Thymus (tissue), 11 donors: ENCODE measurements around the gene SPATA31D4. TPM values are rescaled to one million over a fixed set of nuclear protein-coding genes. Genes with fewer than 3 reads are reported as not detected.
"Not testable (repeated sequence)": the region's sequence is repeated elsewhere in the genome, so short reads cannot be mapped to it uniquely, and the experiment has no call there.

ENCODE experiments used
- DNase-seq, 9 donors: peaks; one replicate each; pipeline ENCODE4 v3.0.0-alpha.2; 2013; ENCODE audit warnings: low spot score in 9 of 9, low read depth in 6 of 9, missing footprints in 1 of 9
- H3K27ac ChIP-seq, 2 donors: one replicate each; pipeline ENCODE4 v1.5.1; 2013; ENCODE audit warnings: control low read depth in 1 of 2, low read depth in 1 of 2, low read length in 1 of 2, mild to moderate bottlenecking in 1 of 2, moderate library complexity in 1 of 2
- H3K27me3 ChIP-seq, 2 donors: one replicate each; pipeline ENCODE4 v1.5.1; 2013; ENCODE audit warnings: low read length in 1 of 2; ENCODE audit not compliant: control insufficient read depth in 2 of 2, insufficient read depth in 1 of 2
- H3K36me3 ChIP-seq, 2 donors: one replicate each; pipeline ENCODE4 v1.5.1; 2013; ENCODE audit warnings: low read length in 1 of 2, mild to moderate bottlenecking in 1 of 2, moderate library complexity in 1 of 2; ENCODE audit not compliant: control insufficient read depth in 2 of 2, insufficient read depth in 2 of 2
- H3K4me1 ChIP-seq, 2 donors: one replicate each; pipeline ENCODE4 v1.5.1; 2013; ENCODE audit warnings: low read length in 2 of 2; ENCODE audit not compliant: control insufficient read depth in 2 of 2, insufficient read depth in 2 of 2
- H3K4me3 ChIP-seq, 2 donors: one replicate each; pipeline ENCODE4 v1.5.1; 2013; ENCODE audit warnings: low read length in 2 of 2, control low read depth in 1 of 2, mild to moderate bottlenecking in 1 of 2
- H3K9me3 ChIP-seq, 2 donors: one replicate each; pipeline ENCODE4 v1.5.1; 2013; ENCODE audit warnings: low read length in 1 of 2, mild to moderate bottlenecking in 1 of 2; ENCODE audit not compliant: control insufficient read depth in 2 of 2, insufficient read depth in 1 of 2
- WGBS: extraction: QIAGEN DNeasy Blood & Tissue Kit; methylation state at CpG from one replicate; pipeline ENCODE4 v1.1.7; 2013; 5-methylcytosine and 5-hydroxymethylcytosine counted together
- polyA plus RNA-seq: library from polyadenylated mRNA; stranded (reverse); fragments of 200-250 nt; gene quantifications from one replicate; pipeline ENCODE4 v1.2.3, GENCODE V29; 2013
- total RNA-seq: library from RNA; stranded (reverse); fragments of 120-200 nt; gene quantifications from one replicate; pipeline ENCODE4 v1.2.4, GENCODE V29; 2013
- donor health status: healthy.

Gene SPATA31D4
- total and polyA plus RNA-seq, 2 donors: 0.05 TPM; not detected in 1

DNA sequence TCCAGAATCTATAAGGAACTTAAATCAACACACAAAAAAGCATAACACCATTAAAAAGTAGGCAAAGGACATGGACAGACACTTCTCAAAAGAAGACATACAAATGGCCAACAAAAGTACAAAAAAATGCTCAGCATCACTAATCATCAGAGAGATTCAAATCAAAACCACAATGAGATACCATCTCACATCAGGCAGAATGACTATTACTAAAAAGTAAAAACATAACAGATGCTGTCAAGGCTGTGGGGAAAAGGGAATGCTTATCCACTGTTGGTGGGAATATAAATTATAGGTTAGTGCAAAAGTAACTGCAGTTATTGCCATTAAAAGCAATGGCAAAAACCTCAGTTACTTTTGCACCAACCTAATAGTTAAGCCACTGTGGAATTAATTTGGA is 32.2 kb upstream of the SPATA31D4 start:
- Histone ChIP-seq H3K36me3 (no peaks in the 10 kb centered on the region), H3K4me3 (no peak overlapping the region)

DNA sequence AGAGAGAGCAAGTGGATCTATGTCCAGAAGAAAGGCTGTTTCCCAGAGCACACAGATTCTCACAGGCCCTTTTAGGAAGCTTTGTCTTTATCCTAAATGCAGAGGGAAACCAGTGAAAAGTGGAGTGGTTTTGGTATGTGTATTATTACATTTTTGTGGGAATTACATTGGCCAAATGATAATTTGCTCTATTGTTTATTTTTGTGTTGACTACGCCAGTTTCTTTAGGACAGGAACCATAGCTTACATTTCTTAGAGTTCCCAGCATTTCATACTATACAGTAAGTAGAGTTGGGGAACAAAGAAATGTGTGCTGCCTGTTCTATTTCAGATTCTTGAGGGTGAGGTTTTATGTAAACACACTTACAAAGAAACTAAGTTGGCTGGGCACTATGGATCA is 29.4 kb upstream of the SPATA31D4 start:
- Histone ChIP-seq H3K27me3 (no peaks in the 10 kb centered on the region), H3K36me3 (no peaks in the 10 kb centered on the region), H3K4me1 (no peaks in the 10 kb centered on the region), H3K4me3 (no peak overlapping the region), H3K9me3 (no peaks in the 10 kb centered on the region), H3K27ac (no peak overlapping the region)
- DNase-seq: no peak
- WGBS: 99% methylated on average over 1 of the region's 1 CpG

More for the DNA sequence above, 32.2 kb upstream of the SPATA31D4 start:
- Histone ChIP-seq H3K27me3 (no peaks in the 10 kb centered on the region), H3K27ac (no peak overlapping the region), H3K9me3 (no peaks in the 10 kb centered on the region), H3K4me1 (no peaks in the 10 kb centered on the region)
- no peak for DNase-seq

DNA sequence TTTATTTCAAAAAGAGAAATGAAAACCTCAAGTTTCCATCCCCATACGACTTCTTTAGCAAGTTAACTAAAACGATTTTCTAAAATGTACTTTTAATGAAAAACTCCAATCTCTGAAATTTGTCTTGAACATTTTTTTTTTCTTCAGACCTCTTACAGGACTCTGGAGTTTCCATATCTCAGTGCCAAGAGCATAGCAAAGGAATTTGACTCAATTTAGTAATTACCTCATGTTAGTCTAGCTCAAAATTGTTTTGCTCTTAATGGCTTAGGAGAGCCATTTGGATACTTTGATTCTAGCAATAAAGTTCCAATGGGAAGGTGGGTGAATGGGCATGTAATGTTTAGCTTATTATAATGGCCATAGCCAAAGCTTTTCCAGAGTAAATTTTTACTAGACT is 26.0 kb upstream of the SPATA31D4 start:
- H3K27ac ChIP-seq: no peak overlapping the region
- no peaks in the 10 kb centered on the region for H3K36me3 ChIP-seq
- no peak overlapping the region for H3K4me3 ChIP-seq
- H3K4me1 ChIP-seq: no peaks in the 10 kb centered on the region
- 91% methylated on average over 2 of the region's 2 CpGs for WGBS
- DNase-seq: no peak
- no peaks in the 10 kb centered on the region for H3K27me3 ChIP-seq
- H3K9me3 ChIP-seq: no peaks in the 10 kb centered on the region

DNA sequence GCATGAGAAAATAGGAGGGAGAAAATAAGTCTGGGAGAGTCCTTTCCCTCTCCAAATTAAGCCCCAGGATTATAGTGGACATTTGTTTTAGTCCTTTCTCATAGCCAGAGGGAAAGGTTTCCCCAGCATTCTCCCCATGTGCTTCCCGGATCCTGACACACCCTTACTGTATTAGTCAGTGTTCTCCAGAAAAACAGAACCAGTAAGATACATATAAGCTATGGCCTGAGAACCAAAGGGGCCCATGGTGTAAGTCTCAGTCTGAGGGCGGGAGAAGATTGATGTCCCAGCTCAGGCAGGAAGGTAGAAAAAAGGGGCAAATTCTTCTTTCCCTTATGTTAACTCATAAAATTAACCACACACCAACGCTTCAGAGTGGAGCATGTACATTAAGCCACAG is 25.6 kb upstream of the SPATA31D4 start:
- no peak overlapping the region for H3K27ac ChIP-seq
- no peak overlapping the region for H3K4me3 ChIP-seq
- H3K27me3 ChIP-seq: no peaks in the 10 kb centered on the region
- H3K4me1 ChIP-seq: no peaks in the 10 kb centered on the region
- WGBS: 77% methylated on average over 3 of the region's 3 CpGs
- H3K36me3 ChIP-seq: no peaks in the 10 kb centered on the region
- no peaks in the 10 kb centered on the region for H3K9me3 ChIP-seq
- DNase-seq: no peak

DNA sequence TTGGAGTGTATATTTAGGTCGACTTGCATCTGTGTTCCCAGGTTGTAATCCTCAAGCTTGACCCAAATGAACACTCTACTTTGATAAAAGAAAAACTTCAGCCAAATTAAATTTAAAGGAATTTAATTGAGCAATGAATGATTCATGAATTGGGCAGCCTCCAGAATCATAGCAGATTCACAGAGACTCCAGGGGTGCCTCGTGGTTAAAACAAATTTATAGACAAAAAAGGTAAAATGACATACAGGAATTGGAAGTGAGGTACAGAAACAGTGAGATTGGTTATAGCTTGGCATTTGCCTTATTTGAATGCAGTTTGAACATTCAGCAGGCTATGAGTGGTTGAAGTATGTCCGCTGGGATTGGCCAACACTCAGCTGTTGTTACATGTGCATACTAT is 21.6 kb upstream of the SPATA31D4 start:
- Histone ChIP-seq H3K4me3 (no peak overlapping the region), H3K9me3 (no peaks in the 10 kb centered on the region), H3K27ac (no peak overlapping the region), H3K36me3 (no peaks in the 10 kb centered on the region), H3K4me1 (no peaks in the 10 kb centered on the region), H3K27me3 (no peaks in the 10 kb centered on the region)
- no peak for DNase-seq
- 93% methylated on average over 3 of the region's 3 CpGs for WGBS

DNA sequence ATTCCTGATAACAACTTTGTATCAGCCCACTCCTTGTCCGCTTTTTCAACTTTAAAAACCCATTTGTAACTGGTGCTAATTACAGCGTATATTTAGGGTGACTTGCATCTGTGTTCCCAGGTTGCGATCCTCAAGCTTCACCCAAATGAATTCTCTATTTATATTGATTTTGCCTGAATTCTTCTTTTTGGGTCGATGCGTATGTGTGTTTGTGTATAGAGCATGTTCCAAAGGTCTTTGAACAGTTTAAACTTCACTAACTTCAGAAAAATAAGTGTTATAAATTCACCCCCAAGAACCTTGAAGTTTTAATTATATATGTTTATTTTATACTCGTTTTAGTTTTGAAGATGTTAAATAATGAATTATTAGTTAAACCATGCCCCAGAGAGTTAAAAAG is 16.1 kb upstream of the SPATA31D4 start:
- no peaks in the 10 kb centered on the region for H3K9me3 ChIP-seq
- no peaks in the 10 kb centered on the region for H3K27me3 ChIP-seq
- whole genome bisulfite sequencing: 96% methylated on average over 6 of the region's 6 CpGs
- H3K4me1 ChIP-seq: no peaks in the 10 kb centered on the region
- no peak overlapping the region for H3K27ac ChIP-seq
- no peak overlapping the region for H3K4me3 ChIP-seq
- no peaks in the 10 kb centered on the region for H3K36me3 ChIP-seq
- DNase-seq: no peak

DNA sequence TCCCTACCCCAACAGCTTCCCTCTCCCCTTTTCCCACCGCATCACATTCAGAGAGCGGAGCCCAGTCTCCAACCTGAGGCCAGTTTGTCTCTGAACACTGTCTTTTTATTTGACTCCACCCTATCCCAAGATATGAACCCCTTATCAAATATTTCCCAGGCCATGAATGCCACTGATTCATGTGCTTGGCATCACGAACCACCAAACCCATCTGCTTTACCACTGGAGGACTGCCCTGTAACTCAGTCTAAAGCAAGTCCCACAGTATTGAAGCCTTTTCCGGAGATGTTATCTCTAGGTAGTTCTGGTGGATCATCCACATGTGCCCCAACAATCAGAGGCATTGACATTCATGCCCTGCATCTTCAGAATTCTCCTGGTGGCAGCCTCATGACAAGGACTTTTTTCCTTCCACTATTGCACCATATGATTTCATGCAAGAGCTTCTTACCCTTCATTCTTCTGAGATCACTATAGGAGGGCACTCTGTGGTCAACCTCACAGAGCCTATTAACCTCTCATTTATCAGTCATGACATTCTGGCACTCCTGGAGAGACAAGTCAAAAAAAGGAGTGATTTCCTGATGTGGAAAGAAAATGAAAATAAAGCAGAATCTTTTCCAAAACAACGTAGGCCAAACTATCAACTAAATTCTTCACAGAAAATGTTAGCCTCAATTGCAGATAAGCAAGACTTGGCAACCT is 12.3 kb upstream of the SPATA31D4 start:
- Histone ChIP-seq H3K4me3 (no peak overlapping the region), H3K4me1 (no peaks in the 10 kb centered on the region), H3K27me3 (no peaks in the 10 kb centered on the region), H3K36me3 (no peaks in the 10 kb centered on the region), H3K27ac (no peak overlapping the region), H3K9me3 (no peaks in the 10 kb centered on the region)
- no peak for DNase-seq
- WGBS: 96% methylated on average over 5 of the region's 5 CpGs

DNA sequence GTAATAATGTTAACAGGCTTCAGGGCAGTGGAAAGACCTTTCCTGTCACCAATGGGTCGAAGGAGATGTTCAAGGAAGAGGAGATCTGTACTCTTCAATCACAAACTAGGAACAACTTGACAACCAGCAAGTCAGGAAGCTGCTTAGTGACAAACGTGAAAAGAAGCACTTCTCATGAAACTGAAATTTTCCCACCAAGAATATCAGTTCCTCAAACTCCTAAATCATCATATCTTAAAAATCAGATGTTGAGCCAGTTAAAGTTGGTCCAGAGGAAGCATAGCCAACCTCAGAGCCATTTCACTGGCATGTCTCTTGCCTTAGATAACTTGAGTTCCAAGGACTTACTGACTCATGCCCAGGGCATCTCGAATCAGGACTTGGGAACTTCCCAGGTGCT is 9.7 kb upstream of the SPATA31D4 start:
- 60% methylated on average over 1 of the region's 3 CpGs for WGBS
- not testable (repeated sequence) for H3K4me1 ChIP-seq, DNase-seq, H3K36me3 ChIP-seq, H3K9me3 ChIP-seq, H3K27me3 ChIP-seq, H3K4me3 ChIP-seq, H3K27ac ChIP-seq

DNA sequence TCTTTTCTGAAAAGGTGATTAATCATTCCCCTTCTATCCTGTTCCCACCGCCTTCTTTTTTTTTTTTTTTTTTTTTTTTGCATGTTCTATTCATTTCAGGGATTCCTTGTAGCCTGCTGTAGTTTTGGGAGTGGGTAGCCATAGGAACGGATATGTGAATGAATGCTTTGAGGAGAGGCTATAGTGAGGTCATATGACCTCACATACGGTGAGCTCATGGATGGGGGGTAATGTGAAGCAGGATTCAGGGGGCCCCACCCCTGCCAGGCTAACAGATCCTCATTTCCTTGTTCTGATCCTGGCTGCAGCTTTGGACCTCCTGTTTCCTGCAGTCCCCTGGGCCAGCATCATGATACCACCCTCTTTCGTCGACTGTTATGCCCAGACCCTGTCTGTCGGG is 1.9 kb downstream of the SPATA31D4 start:
- H3K4me1 ChIP-seq, H3K27ac ChIP-seq, H3K4me3 ChIP-seq, H3K9me3 ChIP-seq, H3K27me3 ChIP-seq, DNase-seq, H3K36me3 ChIP-seq: not testable (repeated sequence)
- no CpG with 5 or more reads among the region's 6 CpGs for WGBS

DNA sequence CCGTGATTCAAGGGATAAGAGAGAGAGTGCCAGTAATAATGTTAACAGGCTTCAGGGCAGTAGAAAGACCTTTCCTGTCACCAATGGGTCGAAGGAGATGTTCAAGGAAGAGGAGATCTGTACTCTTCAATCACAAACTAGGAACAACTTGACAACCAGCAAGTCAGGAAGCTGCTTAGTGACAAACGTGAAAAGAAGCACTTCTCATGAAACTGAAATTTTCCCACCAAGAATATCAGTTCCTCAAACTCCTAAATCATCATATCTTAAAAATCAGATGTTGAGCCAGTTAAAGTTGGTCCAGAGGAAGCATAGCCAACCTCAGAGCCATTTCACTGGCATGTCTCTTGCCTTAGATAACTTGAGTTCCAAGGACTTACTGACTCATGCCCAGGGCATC is 5.3 kb downstream of the SPATA31D4 start:
- WGBS: no CpG with 5 or more reads among the region's 3 CpGs

More for the DNA sequence above, 5.3 kb downstream of the SPATA31D4 start:
- H3K4me1 ChIP-seq, H3K27ac ChIP-seq, H3K9me3 ChIP-seq, H3K27me3 ChIP-seq, H3K36me3 ChIP-seq, H3K4me3 ChIP-seq, DNase-seq: not testable (repeated sequence)
